Measurements from ENCODE around the gene FAM32A. TPM values are rescaled to one million over a fixed set of nuclear protein-coding genes. Genes with fewer than 3 reads are reported as not detected.
A peak's percentile ranks its signal among the peaks of the same experiment; 100 is the strongest.

The FAM32A gene
- total RNA-seq, 6 donors from 2014 or later, result 47.1 to 84.8 (median 58.5) TPM

DNA sequence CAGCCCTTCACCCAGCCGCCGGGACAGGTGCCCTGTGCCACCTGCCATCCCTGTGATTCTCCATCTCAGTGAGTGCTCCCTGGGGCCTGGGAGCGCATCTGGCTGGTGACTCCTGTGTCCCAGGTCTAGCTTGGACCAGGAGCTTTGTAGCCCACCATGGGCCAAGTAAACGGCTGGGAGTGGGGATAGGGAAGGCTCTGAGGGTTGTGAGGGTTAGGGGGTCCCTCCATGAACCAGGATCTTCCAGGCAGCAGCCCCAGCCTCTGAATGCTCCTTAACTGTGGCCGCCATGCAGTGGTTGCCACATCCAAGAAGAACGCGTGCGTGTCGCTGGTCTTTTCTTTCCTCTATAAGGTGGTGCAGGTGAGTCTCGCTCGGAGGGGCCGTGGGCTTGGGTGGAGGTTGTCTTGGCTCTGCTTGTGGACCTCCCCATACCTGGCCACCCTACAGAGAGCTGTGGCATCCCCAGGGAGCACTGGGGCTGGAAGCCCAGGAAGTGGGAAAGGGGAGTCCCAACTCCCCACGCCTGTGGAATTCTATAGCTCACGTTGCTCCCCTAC, 20.9 kb downstream of the FAM32A start:
- Histone ChIP-seq H3K27ac (no peak overlapping the region), H3K27me3 (no peaks in the 10 kb centered on the region), H3K4me1 (no peaks in the 10 kb centered on the region), H3K36me3 (peaks cover 21 to 93% (median 79%) of the 10 kb centered on the region in 4 donors), H3K9me3 (no peaks in the 10 kb centered on the region), H3K4me3 (no peak overlapping the region)
- TF ChIP-seq, protein P1, sequence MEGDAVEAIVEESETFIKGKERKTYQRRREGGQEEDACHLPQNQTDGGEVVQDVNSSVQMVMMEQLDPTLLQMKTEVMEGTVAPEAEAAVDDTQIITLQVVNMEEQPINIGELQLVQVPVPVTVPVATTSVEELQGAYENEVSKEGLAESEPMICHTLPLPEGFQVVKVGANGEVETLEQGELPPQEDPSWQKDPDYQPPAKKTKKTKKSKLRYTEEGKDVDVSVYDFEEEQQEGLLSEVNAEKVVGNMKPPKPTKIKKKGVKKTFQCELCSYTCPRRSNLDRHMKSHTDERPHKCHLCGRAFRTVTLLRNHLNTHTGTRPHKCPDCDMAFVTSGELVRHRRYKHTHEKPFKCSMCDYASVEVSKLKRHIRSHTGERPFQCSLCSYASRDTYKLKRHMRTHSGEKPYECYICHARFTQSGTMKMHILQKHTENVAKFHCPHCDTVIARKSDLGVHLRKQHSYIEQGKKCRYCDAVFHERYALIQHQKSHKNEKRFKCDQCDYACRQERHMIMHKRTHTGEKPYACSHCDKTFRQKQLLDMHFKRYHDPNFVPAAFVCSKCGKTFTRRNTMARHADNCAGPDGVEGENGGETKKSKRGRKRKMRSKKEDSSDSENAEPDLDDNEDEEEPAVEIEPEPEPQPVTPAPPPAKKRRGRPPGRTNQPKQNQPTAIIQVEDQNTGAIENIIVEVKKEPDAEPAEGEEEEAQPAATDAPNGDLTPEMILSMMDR (IDR thresholded peaks at IDR 0.05), result no peak
- TF ChIP-seq POLR2A (IDR thresholded peaks at IDR 0.05), result no peak
- no peak for DNase-seq
- no peak for ATAC-seq (ENCODE audit: low FRiP score in 2 of 2)
- WGBS, 2 donors, result 94 to 96% methylated on average over 9 to 11 of the region's 14 CpGs

- 89 to 98% methylated on average over 7 of the region's 7 CpGs for WGBS, 2 donors
- Histone ChIP-seq H3K4me1 (no peaks in the 10 kb centered on the region), H3K36me3 (peaks cover 21 to 97% (median 83%) of the 10 kb centered on the region in 4 donors), H3K27me3 (no peaks in the 10 kb centered on the region), H3K27ac (no peak overlapping the region), H3K9me3 (no peaks in the 10 kb centered on the region), H3K4me3 (no peak overlapping the region)
- DNase-seq, result no peak
- no peak for ATAC-seq (ENCODE audit: low FRiP score in 2 of 2)
- TF ChIP-seq POLR2A (IDR thresholded peaks at IDR 0.05) (no peak), EP300 (IDR thresholded peaks at IDR 0.05) (no peak)
- TF ChIP-seq, protein P1 (IDR thresholded peaks at IDR 0.05), result no peak
Measured at GRCh38 chr19:16206637-16207036, 21.4 kb downstream of the FAM32A start.

DNA sequence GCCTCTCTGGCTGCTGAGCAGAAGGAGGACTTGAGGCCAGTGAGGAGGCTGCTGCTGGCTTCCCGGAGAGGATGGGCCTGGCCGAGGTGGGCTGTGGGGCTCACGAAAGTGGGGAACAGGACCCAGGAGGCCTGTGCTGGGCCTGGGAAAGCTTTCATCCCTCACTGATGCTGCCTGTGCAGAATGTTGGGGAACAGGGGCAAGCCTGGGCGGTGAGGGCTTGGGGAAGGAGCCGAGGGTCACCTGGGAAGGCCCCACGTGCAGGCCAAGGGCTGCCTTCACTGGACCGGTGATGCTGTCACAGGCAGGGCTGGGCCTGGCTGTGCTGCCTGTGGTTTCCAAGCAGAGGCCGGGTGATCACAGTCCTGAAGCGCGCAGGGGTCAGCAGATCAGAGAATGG, 21.9 kb downstream of the FAM32A start:
- H3K36me3 ChIP-seq, result peaks cover 21 to 97% (median 81%) of the 10 kb centered on the region in 4 donors
- no peak overlapping the region for H3K4me3 ChIP-seq
- no peak for TF ChIP-seq POLR2AphosphoS5 (IDR thresholded peaks at IDR 0.05)
- no peaks in the 10 kb centered on the region for H3K27me3 ChIP-seq
- H3K27ac ChIP-seq, result no peak overlapping the region
- ATAC-seq (ENCODE audit: low FRiP score in 2 of 2) (peak in 1 of 2 donors; percentile 11), DNase-seq (peak in 1 of 2 donors; percentile 52)
- no peaks in the 10 kb centered on the region for H3K9me3 ChIP-seq
- H3K4me1 ChIP-seq, result no peaks in the 10 kb centered on the region
- 96 to 98% methylated on average over 6 to 10 of the region's 10 CpGs for WGBS, 2 donors

DNA sequence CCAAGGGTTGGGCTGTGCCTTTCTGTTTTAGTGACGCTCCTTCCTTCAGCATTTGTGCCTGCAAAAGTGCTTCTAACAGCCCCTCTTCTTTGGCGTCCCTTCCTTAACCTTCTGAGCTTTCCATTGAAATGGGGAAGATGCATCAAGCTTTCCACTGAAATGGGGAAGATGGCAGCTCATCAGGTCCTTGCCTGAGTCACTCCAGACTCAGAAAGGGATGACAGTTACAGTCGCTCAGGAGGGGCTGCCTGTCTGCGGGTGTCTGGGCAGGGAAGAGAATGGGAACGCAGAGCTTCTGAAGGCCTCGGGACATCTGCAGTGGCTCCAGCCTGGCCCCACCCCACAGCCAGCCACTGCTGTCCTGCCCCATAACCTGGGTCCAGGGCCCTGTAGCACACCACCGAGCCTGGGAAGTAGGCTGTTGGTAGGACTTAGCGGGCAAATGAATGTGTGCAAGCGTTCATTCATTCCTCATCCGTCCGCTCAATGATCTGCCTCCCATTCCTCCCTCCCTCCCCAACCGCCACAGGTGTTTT, 22.3 kb downstream of the FAM32A start:
- TF ChIP-seq EP300 (IDR thresholded peaks at IDR 0.05) (no peak), POLR2A (IDR thresholded peaks at IDR 0.05) (no peak), POLR2AphosphoS5 (IDR thresholded peaks at IDR 0.05) (no peak)
- TF ChIP-seq, protein P1 (IDR thresholded peaks at IDR 0.05), result no peak
- DNase-seq (no peak), ATAC-seq (ENCODE audit: low FRiP score in 2 of 2) (no peak)
- H3K36me3 ChIP-seq, result peaks cover 21 to 96% (median 78%) of the 10 kb centered on the region in 4 donors
- WGBS, 2 donors, result 88 to 92% methylated on average over 11 to 12 of the region's 12 CpGs
- no peaks in the 10 kb centered on the region for H3K9me3 ChIP-seq
- no peaks in the 10 kb centered on the region for H3K27me3 ChIP-seq
- no peak overlapping the region for H3K4me3 ChIP-seq
- no peak overlapping the region for H3K27ac ChIP-seq
- H3K4me1 ChIP-seq, result no peaks in the 10 kb centered on the region

GRCh38 chr19:16208064-16208759, 23.0 kb downstream of the FAM32A start:
- Histone ChIP-seq H3K4me3 (no peak overlapping the region), H3K9me3 (no peaks in the 10 kb centered on the region), H3K36me3 (peaks cover 20 to 90% (median 74%) of the 10 kb centered on the region in 4 donors), H3K27me3 (no peaks in the 10 kb centered on the region), H3K27ac (no peak overlapping the region), H3K4me1 (no peaks in the 10 kb centered on the region)
- peak in 1 of 2 donors; percentile 41 for DNase-seq
- no peak for TF ChIP-seq POLR2A (IDR thresholded peaks at IDR 0.05)
- TF ChIP-seq EP300 (IDR thresholded peaks at IDR 0.05), result no peak
- TF ChIP-seq, protein P1 (IDR thresholded peaks at IDR 0.05), result no peak
- TF ChIP-seq POLR2AphosphoS5 (IDR thresholded peaks at IDR 0.05), result no peak
- WGBS, 2 donors, result 90 to 91% methylated on average over 21 of the region's 21 CpGs
- no peak for ATAC-seq (ENCODE audit: low FRiP score in 2 of 2)

Data from upper lobe of left lung (tissue), 6 donors.